Right lobe of liver (tissue), 6 donors: ENCODE data around the gene EMP1. TPM values are rescaled to one million over a fixed set of nuclear protein-coding genes. Genes with fewer than 3 reads are reported as not detected.

ENCODE experiments used
- ATAC-seq, 4 donors: fragments of 200-7000 bp; cut with Tn5 transposase; one replicate each; pipeline ENCODE4 v1.9.1; 2020; ENCODE audit warnings: mild to moderate bottlenecking in 4 of 4, moderate library complexity in 4 of 4
- DNase-seq, 3 donors: peaks; one replicate each; pipeline ENCODE4 v3.0.0-alpha.2; 2020
- H3K27ac ChIP-seq, 3 donors: fragments of 200-600 bp; one replicate each; pipeline ENCODE4 v1.8.0; 2022
- H3K27me3 ChIP-seq, 2 donors: fragments of 200-600 bp; one replicate each; pipeline ENCODE4 v1.8.0; 2022
- H3K36me3 ChIP-seq, 4 donors: fragments of 200-600 bp; sonication (generic) in 1 of 4; one replicate each; pipeline versions ENCODE4 v1.5.1 to v1.8.0; 2017 to 2022; ENCODE audit warnings: control low read depth in 1 of 4
- H3K4me1 ChIP-seq, 4 donors: fragments of 200-600 bp; sonication (generic) in 1 of 4; one replicate each; pipeline versions ENCODE4 v1.5.1 to v1.8.0; 2017 to 2022; ENCODE audit warnings: control low read depth in 1 of 4
- H3K4me3 ChIP-seq, 3 donors: fragments of 200-600 bp; one replicate each; pipeline ENCODE4 v1.8.0; 2022
- H3K9me3 ChIP-seq, 4 donors: fragments of 200-600 bp; sonication (generic) in 1 of 4; one replicate each; pipeline versions ENCODE4 v1.5.1 to v1.8.0; 2017 to 2022; ENCODE audit warnings: control low read depth in 1 of 4
- POLR2A ChIP-seq: fragments of 450-650 bp; IDR thresholded peaks from one replicate; pipeline ENCODE4 v1.6.1; 2017; ENCODE audit warnings: antibody characterized with exemption, mild to moderate bottlenecking
- WGBS: methylation state at CpG from one replicate; pipeline ENCODE4 v1.1.6; 2018; ENCODE audit warnings: low coverage, low lambda C conversion rate; ENCODE audit not compliant: insufficient coverage; ENCODE audit errors: missing lambda C conversion rate; 5-methylcytosine and 5-hydroxymethylcytosine counted together
- intact Hi-C, 2 donors: fragments of 100-400 bp; cut with DNase I; formaldehyde crosslinking; loops; one replicate each; pipeline versions ENCODE4 v1.11.2 to v1.14.1; 2022
- total RNA-seq, 6 experiments: library from RNA; depleted of rRNA in 2 of 6; stranded (reverse); fragments of >200 nt in 2 of 6; fragmentation: NEBNext Ultra II Directional in 3 of 6; extraction: Animal tissue kit (Norgen Biotek cat#: 25700) in 3 of 6; gene quantifications; one replicate each; pipeline versions ENCODE4 v1.1.0 to v1.2.4, GENCODE V29; 2016 to 2023
- TF ChIP-seq, protein P1 (sequence below), 4 donors: fragments of 200-600 bp in 3 of 4; fragments of 450-650 bp in 1 of 4; IDR thresholded peaks; one replicate each; pipeline versions ENCODE4 v1.5.1 to v1.8.0; 2016 to 2022; ENCODE audit warnings: antibody characterized with exemption in 4 of 4, mild to moderate bottlenecking in 2 of 4
- donor health status: DM: no; HTN: yes; CAD: no.
- donor health status: DM: no; HTN: no; CAD: no.
- donor health status: DM: no; HTN: no; CAD: no.
- donor health status: DM: no; HTN: yes; CAD: no.
- donor health status: DM: no; HTN: yes; CAD: no.

Gene EMP1
- total RNA-seq, 6 experiments from 2014 or later, result 3.1 to 25.0 (median 14.5) TPM

DNA sequence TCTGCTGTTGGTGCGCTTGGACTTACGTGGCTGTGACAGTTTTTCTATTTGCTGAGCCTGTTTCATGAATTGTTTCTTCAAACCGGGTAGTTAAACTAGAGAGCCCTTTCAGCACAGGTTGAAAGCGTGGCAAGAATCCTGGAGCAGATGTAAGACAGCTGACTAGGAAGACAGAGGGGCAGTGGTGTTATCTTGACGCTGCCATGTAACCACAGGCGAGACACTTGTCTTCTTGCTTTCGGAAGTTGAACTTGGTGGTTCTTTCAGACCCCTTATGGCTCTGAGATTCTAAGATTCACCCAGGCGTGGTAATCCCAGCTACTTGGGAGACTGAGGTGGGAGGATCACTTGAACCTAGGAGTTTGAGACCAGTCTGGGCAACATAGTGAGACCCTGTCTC is 4.3 kb downstream of the EMP1 start:
- Histone ChIP-seq H3K27me3 (no peaks in the 10 kb centered on the region), H3K4me3 (no peak overlapping the region), H3K27ac (no peak overlapping the region), H3K9me3 (no peaks in the 10 kb centered on the region), H3K4me1 (peaks cover 0 to 16% (median 5%) of the 10 kb centered on the region in 4 donors), H3K36me3 (no peaks in the 10 kb centered on the region)
- intact Hi-C loops, result loop anchor here in 1 of 2 donors (10.0 kb wide), 1 partner anchor 96 kb away; the partner anchor contains the start of gene GSG1
- TF ChIP-seq, protein P1, sequence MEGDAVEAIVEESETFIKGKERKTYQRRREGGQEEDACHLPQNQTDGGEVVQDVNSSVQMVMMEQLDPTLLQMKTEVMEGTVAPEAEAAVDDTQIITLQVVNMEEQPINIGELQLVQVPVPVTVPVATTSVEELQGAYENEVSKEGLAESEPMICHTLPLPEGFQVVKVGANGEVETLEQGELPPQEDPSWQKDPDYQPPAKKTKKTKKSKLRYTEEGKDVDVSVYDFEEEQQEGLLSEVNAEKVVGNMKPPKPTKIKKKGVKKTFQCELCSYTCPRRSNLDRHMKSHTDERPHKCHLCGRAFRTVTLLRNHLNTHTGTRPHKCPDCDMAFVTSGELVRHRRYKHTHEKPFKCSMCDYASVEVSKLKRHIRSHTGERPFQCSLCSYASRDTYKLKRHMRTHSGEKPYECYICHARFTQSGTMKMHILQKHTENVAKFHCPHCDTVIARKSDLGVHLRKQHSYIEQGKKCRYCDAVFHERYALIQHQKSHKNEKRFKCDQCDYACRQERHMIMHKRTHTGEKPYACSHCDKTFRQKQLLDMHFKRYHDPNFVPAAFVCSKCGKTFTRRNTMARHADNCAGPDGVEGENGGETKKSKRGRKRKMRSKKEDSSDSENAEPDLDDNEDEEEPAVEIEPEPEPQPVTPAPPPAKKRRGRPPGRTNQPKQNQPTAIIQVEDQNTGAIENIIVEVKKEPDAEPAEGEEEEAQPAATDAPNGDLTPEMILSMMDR (IDR thresholded peaks at IDR 0.05), result no peak
- no peak for TF ChIP-seq POLR2A
- whole genome bisulfite sequencing, result 60% methylated on average over 6 of the region's 8 CpGs
- ATAC-seq (no peak), DNase-seq (no peak)

DNA sequence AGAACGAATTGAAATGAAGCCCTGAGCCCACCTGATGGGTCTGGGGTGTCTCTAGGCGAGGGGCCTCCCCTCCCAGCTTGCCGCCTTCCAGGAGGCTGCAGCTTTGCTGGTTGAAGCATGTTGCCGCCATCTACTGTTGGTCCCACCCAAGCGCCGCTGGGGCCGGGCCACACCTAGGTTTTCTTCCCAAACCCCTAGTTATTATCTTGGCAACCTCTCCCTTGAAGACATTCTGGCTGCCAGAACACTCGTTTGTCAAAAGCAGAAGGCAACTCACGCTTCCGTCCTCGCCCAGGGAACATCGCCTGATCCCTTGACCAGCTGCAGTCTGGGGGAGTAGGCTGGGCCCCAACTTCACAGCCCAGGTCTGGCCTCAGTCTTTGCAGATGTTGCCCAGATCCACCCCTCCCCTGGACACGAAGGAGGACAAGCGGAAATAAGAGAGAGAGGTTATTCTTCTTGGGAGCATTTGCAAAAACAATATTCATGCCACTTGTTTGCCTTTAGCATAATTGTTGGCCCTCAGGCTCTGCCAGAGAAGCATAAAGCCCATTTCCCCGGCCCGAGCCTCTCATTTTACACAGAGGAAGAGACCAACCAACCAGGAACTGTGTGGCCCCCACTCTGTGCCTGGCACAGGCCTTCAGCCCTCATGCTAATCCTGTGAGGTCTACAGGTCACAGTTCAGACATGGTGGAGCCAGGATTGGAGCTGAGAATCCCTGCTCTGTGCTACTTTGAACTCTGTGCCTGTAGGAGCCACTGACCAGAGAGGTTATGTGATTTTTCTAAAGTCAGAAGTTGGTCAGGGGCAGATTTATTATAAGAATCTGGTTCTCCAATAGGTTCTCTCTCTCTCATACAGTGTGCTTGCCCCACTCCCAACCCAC is 6.8 kb downstream of the EMP1 start:
- 57% methylated on average over 10 of the region's 16 CpGs for WGBS
- Histone ChIP-seq H3K36me3 (no peaks in the 10 kb centered on the region), H3K27ac (no peak overlapping the region), H3K4me3 (no peak overlapping the region), H3K27me3 (no peaks in the 10 kb centered on the region), H3K4me1 (no peaks in the 10 kb centered on the region), H3K9me3 (no peaks in the 10 kb centered on the region)
- intact Hi-C loops, result loop anchor here in 1 of 2 donors (10.0 kb wide), 1 partner anchor 98 kb away; the partner anchor contains the start of gene GSG1
- TF ChIP-seq POLR2A, result no peak
- TF ChIP-seq, protein P1 (IDR thresholded peaks at IDR 0.05), result peak in 2 of 4 donors; percentile 5 to 31
- ATAC-seq (peak in 3 of 4 donors; percentile 17 to 29 (median 25)), DNase-seq (no peak)

DNA sequence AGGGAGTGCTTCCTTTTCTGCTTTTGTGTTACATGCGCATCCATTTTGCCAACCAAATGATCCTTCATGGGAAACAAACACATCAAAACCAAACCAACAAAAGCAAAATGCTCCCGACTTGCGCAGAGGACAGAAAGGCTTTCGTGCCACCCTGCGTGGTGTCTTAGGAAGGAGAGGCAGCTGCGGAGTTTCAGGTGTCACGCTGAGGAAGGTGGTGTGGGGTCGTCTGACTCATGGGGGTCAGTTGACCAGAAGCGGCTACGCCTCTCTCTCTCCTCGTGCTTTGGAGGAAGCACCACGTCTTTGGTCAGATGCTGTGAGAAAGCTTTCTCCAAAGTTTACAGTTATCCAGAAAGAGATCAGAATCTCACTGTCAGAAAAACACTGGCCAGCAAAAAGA is 7.9 kb downstream of the EMP1 start:
- no peak for ATAC-seq
- no peaks in the 10 kb centered on the region for H3K36me3 ChIP-seq
- TF ChIP-seq, protein P1 (IDR thresholded peaks at IDR 0.05), result no peak
- no peak for TF ChIP-seq POLR2A
- H3K9me3 ChIP-seq, result no peaks in the 10 kb centered on the region
- intact Hi-C loops, result loop anchor here in 1 of 2 donors (10.0 kb wide), 1 partner anchor 100 kb away; the partner anchor contains the start of gene GSG1
- no peak overlapping the region for H3K4me3 ChIP-seq
- H3K27me3 ChIP-seq, result no peaks in the 10 kb centered on the region
- no peak for DNase-seq
- WGBS, result 81% methylated on average over 11 of the region's 12 CpGs
- H3K4me1 ChIP-seq, result no peaks in the 10 kb centered on the region
- no peak overlapping the region for H3K27ac ChIP-seq

DNA sequence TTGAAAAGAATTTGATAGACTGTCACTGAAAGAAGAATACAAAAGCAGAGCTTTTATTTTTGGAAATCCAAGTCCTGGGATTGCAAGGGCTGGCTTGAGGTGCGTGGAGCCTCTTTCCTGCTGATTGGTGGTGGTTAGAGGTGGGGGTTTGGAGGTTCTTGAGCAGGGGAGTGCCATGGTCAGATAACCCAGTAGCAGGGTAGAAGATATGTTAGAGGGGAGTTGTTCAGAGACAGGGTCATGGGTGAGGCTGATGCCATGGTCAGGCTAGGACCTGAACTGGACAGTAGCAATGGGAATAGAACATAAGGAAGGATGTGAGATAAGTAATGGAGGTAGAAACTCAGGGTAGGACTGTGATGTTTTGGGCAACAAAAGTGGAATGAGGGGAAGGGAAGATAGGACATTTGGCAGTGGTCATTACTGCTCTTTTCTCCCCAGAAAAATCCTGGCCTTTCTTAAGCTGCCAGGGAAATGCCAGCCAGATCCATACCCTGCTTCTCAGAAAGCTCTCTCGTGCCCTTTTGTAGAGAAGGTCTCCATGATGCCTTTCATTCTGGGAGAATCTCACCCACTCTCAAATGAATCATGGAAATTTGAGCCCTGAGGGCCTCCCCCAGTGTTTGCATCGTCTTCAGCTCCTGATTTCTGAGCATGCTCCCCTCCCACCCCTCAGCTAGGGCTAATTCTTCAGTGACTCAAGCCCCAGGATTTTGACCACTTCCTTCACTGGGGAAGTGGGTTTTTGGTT is 9.5 kb downstream of the EMP1 start:
- Histone ChIP-seq H3K4me1 (no peaks in the 10 kb centered on the region), H3K36me3 (no peaks in the 10 kb centered on the region), H3K4me3 (no peak overlapping the region), H3K27ac (no peak overlapping the region), H3K9me3 (no peaks in the 10 kb centered on the region), H3K27me3 (no peaks in the 10 kb centered on the region)
- DNase-seq (no peak), ATAC-seq (peak in 1 of 4 donors; percentile 30)
- 75% methylated on average over 2 of the region's 3 CpGs for WGBS
- TF ChIP-seq, protein P1 (IDR thresholded peaks at IDR 0.05), result no peak
- no peak for TF ChIP-seq POLR2A
- intact Hi-C loops, result loop anchor here (5.0 to 10.0 kb wide), 2 partner anchors 101 to 109 kb away; partner anchors contain the start of gene GSG1 (in 1 of the 2)
